Spleen (tissue), 11 donors: ENCODE measurements around the gene TMEM117. TPM values are rescaled to one million over a fixed set of nuclear protein-coding genes. Genes with fewer than 3 reads are reported as not detected.

Source experiments
- DNase-seq: peaks from one replicate; pipeline ENCODE4 v3.0.0-alpha.2; 2020
- H3K27ac ChIP-seq, 8 donors: fragments of 200-600 bp; sonication (generic) in 7 of 8; 1 replicate in 4 of 8; 2 replicates in 4 of 8; pipeline versions ENCODE4 v1.5.0 to v1.8.0; 2016 to 2021; ENCODE audit warnings: inconsistent platforms in 4 of 8, mild to moderate bottlenecking in 4 of 8, moderate library complexity in 1 of 8
- H3K27me3 ChIP-seq, 7 donors: fragments of 200-600 bp; sonication (generic) in 6 of 7; replicated peaks in 1 of 7; 1 replicate in 4 of 7; 2 replicates in 3 of 7; pipeline versions ENCODE4 v1.5.0 to v1.8.0; 2016 to 2021; ENCODE audit warnings: inconsistent platforms in 3 of 7, mild to moderate bottlenecking in 1 of 7
- H3K36me3 ChIP-seq, 6 donors: fragments of 200-600 bp; sonication (generic) in 5 of 6; 1 replicate in 4 of 6; 2 replicates in 2 of 6; pipeline versions ENCODE4 v1.5.0 to v1.8.0; 2016 to 2021; ENCODE audit warnings: inconsistent platforms in 2 of 6
- H3K4me1 ChIP-seq, 6 donors: fragments of 200-600 bp; sonication (generic) in 5 of 6; 1 replicate in 3 of 6; 2 replicates in 3 of 6; pipeline versions ENCODE4 v1.5.0 to v1.8.0; 2016 to 2021; ENCODE audit warnings: inconsistent platforms in 3 of 6
- H3K4me3 ChIP-seq, 8 donors: fragments of 200-600 bp; sonication (generic) in 7 of 8; 1 replicate in 4 of 8; 2 replicates in 4 of 8; pipeline versions ENCODE4 v1.5.0 to v1.8.0; 2016 to 2021; ENCODE audit warnings: inconsistent platforms in 4 of 8, mild to moderate bottlenecking in 4 of 8, moderate library complexity in 2 of 8
- H3K9me3 ChIP-seq, 8 donors: fragments of 200-600 bp; sonication (generic) in 7 of 8; 1 replicate in 4 of 8; 2 replicates in 4 of 8; pipeline versions ENCODE4 v1.5.0 to v1.8.0; 2016 to 2021; ENCODE audit warnings: inconsistent platforms in 4 of 8
- POLR2A ChIP-seq, 3 donors: fragments of 450-650 bp; IDR thresholded peaks; one replicate each; pipeline ENCODE4 v1.5.1; 2017; ENCODE audit warnings: antibody characterized with exemption in 3 of 3, mild to moderate bottlenecking in 1 of 3
- POLR2AphosphoS5 ChIP-seq, 3 donors: sonication (generic); formaldehyde crosslinking; IDR thresholded peaks; one replicate each; pipeline ENCODE4 v1.5.1; 2017; ENCODE audit warnings: antibody characterized with exemption in 3 of 3
- WGBS, 5 donors: extraction: QIAGEN DNeasy Blood & Tissue Kit in 3 of 5; methylation state at CpG; one replicate each; pipeline versions ENCODE4 v1.1.5 to v1.1.7; 2013 to 2018; 5-methylcytosine and 5-hydroxymethylcytosine counted together
- intact Hi-C: fragments of 100-400 bp; cut with DNase I; formaldehyde crosslinking; loops from one replicate; pipeline ENCODE4 v1.15.0; 2023; ENCODE audit warnings: low total_unique reads
- polyA plus RNA-seq, 3 donors: library from polyadenylated mRNA; stranded (reverse); fragments of 200-250 nt; gene quantifications; one replicate each; pipeline ENCODE4 v1.2.1, GENCODE V29; 2013
- total RNA-seq, 7 donors: library from RNA; depleted of rRNA in 3 of 7; stranded (reverse); fragments of >200 nt in 3 of 7; fragmentation: NEBNext Ultra II Directional in 4 of 7; extraction: Animal tissue kit (Norgen Biotek cat#: 25700) in 4 of 7; gene quantifications; one replicate each; pipeline versions ENCODE4 v1.1.0 to v1.2.1, GENCODE V29; 2016 to 2021
- TF ChIP-seq, protein P1 (sequence below), 11 experiments: fragments of 200-600 bp in 7 of 11; fragments of 450-650 bp in 4 of 11; sonication (generic) in 4 of 11; IDR thresholded peaks in 8 of 11; conservative IDR thresholded peaks in 3 of 11; 1 replicate in 7 of 11; 2 replicates in 4 of 11; pipeline versions ENCODE4 v1.4.0 to v1.8.0; 2016 to 2021; ENCODE audit warnings: antibody characterized with exemption in 11 of 11, inconsistent platforms in 4 of 11, mild to moderate bottlenecking in 1 of 11
- donor health status: healthy with polysubstance abuse.
- donor health status: DM: no; HTN: no; CAD: no; lungs with moderate emphysema.
- donor health status: DM: no; HTN: no; CAD: no.
- donor health status: Bipolar disorder and iron deficiency.
- donor health status: healthy.
- donor health status: DM: no; HTN: no; CAD: no.
- donor health status: DM: yes; HTN: yes; CAD: no.

Gene TMEM117
- total and polyA plus RNA-seq, 10 donors, result 1.7 to 24.5 (median 5.0) TPM

DNA sequence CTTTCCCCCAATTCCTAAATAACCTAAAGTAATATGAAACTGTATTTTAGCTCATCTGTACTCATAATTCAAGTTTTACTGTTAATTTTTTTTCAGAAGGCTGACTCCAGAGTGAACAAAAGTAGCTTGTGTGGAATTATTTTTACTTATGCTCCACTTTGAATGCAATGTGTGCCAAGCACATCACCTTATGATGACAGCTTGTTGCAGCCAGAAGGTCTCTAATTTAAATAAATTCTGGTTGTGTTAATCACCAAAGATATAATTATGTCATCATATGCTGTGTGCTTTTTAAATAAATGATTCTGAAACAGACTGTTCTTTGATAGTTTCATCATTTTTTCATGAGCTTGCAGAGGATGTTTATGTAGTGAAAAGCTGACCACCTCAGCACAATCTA lies 283.1 kb downstream of the TMEM117 start:
- Histone ChIP-seq H3K4me3 (no peak overlapping the region), H3K36me3 (no peaks in the 10 kb centered on the region), H3K27me3 (no peaks in the 10 kb centered on the region), H3K27ac (no peak overlapping the region), H3K9me3 (peaks cover 0 to 49% (median 30%) of the 10 kb centered on the region in 8 donors), H3K4me1 (no peaks in the 10 kb centered on the region)
- TF ChIP-seq, protein P1, sequence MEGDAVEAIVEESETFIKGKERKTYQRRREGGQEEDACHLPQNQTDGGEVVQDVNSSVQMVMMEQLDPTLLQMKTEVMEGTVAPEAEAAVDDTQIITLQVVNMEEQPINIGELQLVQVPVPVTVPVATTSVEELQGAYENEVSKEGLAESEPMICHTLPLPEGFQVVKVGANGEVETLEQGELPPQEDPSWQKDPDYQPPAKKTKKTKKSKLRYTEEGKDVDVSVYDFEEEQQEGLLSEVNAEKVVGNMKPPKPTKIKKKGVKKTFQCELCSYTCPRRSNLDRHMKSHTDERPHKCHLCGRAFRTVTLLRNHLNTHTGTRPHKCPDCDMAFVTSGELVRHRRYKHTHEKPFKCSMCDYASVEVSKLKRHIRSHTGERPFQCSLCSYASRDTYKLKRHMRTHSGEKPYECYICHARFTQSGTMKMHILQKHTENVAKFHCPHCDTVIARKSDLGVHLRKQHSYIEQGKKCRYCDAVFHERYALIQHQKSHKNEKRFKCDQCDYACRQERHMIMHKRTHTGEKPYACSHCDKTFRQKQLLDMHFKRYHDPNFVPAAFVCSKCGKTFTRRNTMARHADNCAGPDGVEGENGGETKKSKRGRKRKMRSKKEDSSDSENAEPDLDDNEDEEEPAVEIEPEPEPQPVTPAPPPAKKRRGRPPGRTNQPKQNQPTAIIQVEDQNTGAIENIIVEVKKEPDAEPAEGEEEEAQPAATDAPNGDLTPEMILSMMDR (IDR thresholded peaks at IDR 0.05 in 8 of 11, conservative IDR thresholded peaks at IDR 0.05 in 3 of 11), result no peak
- no peak for TF ChIP-seq POLR2AphosphoS5 (IDR thresholded peaks at IDR 0.05)
- no peak for TF ChIP-seq POLR2A (IDR thresholded peaks at IDR 0.05)
- intact Hi-C loops, result no loop called here
- no peak for DNase-seq

DNA sequence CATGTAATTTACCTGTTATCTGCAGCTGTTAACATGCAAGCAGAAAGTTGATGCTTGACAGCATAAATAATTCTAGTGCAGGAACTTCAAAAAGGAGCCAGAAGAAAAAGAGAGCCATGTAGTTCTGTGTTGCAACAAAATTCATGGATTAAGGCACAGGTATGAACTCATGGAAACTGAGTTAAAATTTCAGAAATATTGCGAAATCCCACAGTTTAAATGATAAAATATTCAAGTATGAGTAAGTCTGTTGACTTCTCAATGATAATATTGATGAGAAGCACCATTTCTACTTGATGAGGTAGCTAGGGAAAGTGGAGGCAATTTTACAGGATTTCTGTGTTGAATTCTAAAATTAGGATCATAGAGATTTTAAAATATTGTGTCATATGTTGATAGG lies 290.9 kb downstream of the TMEM117 start:
- DNase-seq, result no peak
- WGBS, 5 donors, result 75 to 96% (median 83%) methylated on average over 1 of the region's 1 CpG
- TF ChIP-seq POLR2A (IDR thresholded peaks at IDR 0.05) (no peak), POLR2AphosphoS5 (IDR thresholded peaks at IDR 0.05) (no peak)
- TF ChIP-seq, protein P1 (IDR thresholded peaks at IDR 0.05 in 8 of 11, conservative IDR thresholded peaks at IDR 0.05 in 3 of 11), result no peak
- Histone ChIP-seq H3K4me1 (no peaks in the 10 kb centered on the region), H3K27ac (no peak overlapping the region), H3K9me3 (peaks cover 0 to 19% (median 15%) of the 10 kb centered on the region in 8 donors), H3K27me3 (no peaks in the 10 kb centered on the region), H3K4me3 (no peak overlapping the region), H3K36me3 (no peaks in the 10 kb centered on the region)
- intact Hi-C loops, result no loop called here

- no peaks in the 10 kb centered on the region for H3K4me1 ChIP-seq
- no peak overlapping the region for H3K27ac ChIP-seq
- intact Hi-C loops, result no loop called here
- no peaks in the 10 kb centered on the region for H3K27me3 ChIP-seq
- H3K4me3 ChIP-seq, result no peak overlapping the region
- TF ChIP-seq POLR2AphosphoS5 (IDR thresholded peaks at IDR 0.05) (no peak), POLR2A (IDR thresholded peaks at IDR 0.05) (no peak)
- TF ChIP-seq, protein P1 (IDR thresholded peaks at IDR 0.05 in 8 of 11, conservative IDR thresholded peaks at IDR 0.05 in 3 of 11), result no peak
- no peaks in the 10 kb centered on the region for H3K36me3 ChIP-seq
- peaks cover 0 to 8% (median 6%) of the 10 kb centered on the region in 8 donors for H3K9me3 ChIP-seq
- DNase-seq, result no peak
- 84 to 87% (median 86%) methylated on average over 1 of the region's 1 CpG for WGBS, 5 donors
Measured at GRCh38 chr12:44127966-44128710, 292.3 kb downstream of the TMEM117 start.

DNA sequence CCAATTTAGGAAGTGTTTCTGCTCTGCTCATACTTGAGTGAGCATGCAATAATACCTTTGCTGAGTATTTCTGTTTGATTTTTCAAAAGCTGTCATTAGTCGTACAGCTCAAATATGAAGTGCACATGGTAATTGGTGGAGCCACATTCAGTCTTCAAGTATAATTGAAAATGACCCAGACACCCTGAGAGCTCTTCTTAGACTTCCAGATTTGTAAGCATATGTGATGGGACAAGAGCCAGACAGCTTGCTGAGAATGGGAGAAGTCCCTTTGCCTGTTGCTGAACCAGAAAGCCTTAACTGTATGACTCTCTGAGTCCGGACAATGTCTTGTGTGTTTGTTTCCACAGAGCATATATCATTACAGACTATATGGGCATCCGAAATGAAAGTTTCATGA lies 307.3 kb downstream of the TMEM117 start:
- no peak for DNase-seq
- intact Hi-C loops, result no loop called here
- Histone ChIP-seq H3K27me3 (no peaks in the 10 kb centered on the region), H3K4me3 (no peak overlapping the region), H3K27ac (no peak overlapping the region), H3K36me3 (no peaks in the 10 kb centered on the region), H3K4me1 (no peaks in the 10 kb centered on the region), H3K9me3 (peaks cover 0 to 8% (median 2%) of the 10 kb centered on the region in 8 donors)
- TF ChIP-seq POLR2AphosphoS5 (IDR thresholded peaks at IDR 0.05) (no peak), POLR2A (IDR thresholded peaks at IDR 0.05) (no peak)
- TF ChIP-seq, protein P1 (IDR thresholded peaks at IDR 0.05 in 8 of 11, conservative IDR thresholded peaks at IDR 0.05 in 3 of 11), result no peak
- WGBS, 5 donors, result 88 to 97% (median 94%) methylated on average over 3 of the region's 3 CpGs
